ENCODE data around the gene SMC6. TPM values are rescaled to one million over a fixed set of nuclear protein-coding genes. Genes with fewer than 3 reads are reported as not detected.
A peak's percentile ranks its signal among the peaks of the same experiment; 100 is the strongest.

SMC6 gene
- total RNA-seq = 13.9 TPM

- peak; percentile 91 for DNase-seq (ENCODE audit: low spot score)
These were observed at the start of gene SMC6, which contains the start of gene GEN1 for GRCh38 chr2:17753803-17754663. Gene SMC6 (minus strand): TSS chr2:17753810. CDS start chr2:17745946, 7,864 bp downstream. Gene GEN1 (plus strand): TSS chr2:17754138. CDS start chr2:17759944, 5,806 bp downstream.

DNA sequence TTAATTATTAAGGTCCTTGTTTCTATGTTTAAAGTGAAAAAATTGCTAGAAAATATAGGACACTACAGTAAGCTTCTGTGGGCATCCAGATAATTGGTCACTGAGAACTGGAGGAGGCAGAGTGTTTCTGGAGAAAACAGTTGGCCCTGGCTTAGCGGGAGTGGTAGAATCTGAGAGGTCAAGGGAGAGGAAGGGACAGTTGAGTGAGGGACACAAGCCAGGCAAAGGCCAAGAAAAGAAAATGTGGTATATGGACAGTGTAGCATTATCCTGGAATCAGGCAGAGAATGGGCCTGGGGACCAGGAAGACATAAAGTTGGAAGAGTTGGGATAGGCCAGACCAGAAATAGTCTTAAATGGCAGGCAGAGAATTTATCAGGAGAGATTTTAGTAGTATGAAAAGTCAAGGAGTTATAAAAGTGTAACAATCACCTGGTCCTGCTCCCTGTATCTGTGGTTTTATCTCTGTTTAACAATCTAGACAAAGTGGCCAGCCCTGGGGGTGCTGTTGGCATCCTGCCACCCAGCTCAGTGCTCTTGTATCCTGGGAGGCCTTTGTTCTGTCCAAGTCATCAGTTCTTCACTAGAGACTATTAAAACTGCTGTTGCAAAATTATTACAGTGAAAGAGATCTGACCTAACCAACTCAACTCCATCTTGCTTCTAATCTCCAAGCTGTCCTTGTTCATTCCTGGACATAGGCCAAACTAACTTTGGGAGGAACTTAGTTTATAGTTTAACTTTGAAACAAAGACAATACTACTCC, 47.3 kb upstream of the SMC6 start:
- DNase-seq (ENCODE audit: low spot score) = no peak

GRCh38 chr2:17800219-17800618, 46.6 kb upstream of the SMC6 start:
- DNase-seq (ENCODE audit: low spot score) = no peak

- DNase-seq (ENCODE audit: low spot score) = no peak
These were observed 45.9 kb upstream of the SMC6 start for GRCh38 chr2:17799301-17800120.

DNA sequence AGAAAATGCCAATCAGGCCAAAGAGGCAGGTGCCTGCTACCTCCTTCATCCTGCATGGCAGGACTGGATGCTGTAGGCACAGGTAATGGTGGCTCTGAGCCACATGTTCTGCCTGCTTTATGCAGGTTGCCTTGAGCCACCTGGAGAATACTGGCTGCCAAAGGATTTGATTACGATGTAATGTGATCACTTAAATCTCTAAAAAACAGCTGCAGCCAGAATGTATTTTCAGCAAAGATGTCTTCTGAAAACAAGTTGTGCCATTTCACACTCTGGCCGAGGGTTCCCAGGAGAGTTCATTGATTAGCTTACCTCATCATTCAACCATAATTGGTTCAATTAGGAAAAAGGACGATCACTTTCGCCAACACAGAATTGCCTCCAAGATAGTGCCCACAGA, 44.7 kb upstream of the SMC6 start:
- no peak for DNase-seq (ENCODE audit: low spot score)

GRCh38 chr2:17795309-17795708, 41.7 kb upstream of the SMC6 start:
- no peak for DNase-seq (ENCODE audit: low spot score)

- DNase-seq (ENCODE audit: low spot score) = no peak
These were observed 40.3 kb upstream of the SMC6 start for GRCh38 chr2:17793803-17794354.

- no peak for DNase-seq (ENCODE audit: low spot score)
These were observed 39.7 kb upstream of the SMC6 start for GRCh38 chr2:17793296-17793695.

DNA sequence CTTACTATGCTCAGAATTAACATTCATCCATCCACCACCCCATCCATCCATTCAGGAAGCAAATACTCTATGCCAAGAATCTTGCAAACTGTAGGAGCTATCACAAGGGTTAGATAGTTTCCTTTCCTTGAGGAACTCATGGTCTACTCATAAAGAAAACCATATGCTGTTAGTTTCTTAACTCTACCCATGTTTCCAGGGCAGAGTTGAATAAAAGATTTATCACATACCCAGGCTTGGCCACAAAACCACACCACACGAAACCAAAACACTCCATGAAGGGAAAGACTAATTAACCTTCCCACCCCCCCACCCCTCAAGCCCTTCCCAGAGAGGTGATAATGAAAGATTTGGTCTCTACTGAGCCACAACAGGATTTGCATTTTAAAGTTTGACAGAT, 38.9 kb upstream of the SMC6 start:
- DNase-seq (ENCODE audit: low spot score) = no peak

DNA sequence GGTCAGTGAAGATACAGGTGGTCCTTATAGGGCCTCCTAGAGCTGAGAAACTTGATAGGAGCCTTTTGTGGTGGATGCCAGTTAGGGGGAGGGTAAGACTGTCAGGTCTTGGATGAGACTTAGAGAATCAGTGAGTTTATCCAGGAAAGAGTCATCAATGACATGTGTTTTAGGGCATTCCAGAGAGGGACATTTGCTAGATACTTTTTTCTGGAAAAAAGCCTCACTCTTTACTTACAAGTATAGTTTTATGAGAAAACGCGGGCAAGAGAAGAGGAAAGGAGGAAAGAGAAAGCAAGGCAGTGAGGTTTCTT, 38.2 kb upstream of the SMC6 start:
- no peak for DNase-seq (ENCODE audit: low spot score)

GRCh38 chr2:17791121-17791816, 37.7 kb upstream of the SMC6 start:
- DNase-seq (ENCODE audit: low spot score) = no peak

GRCh38 chr2:17790536-17790935, 36.9 kb upstream of the SMC6 start:
- DNase-seq (ENCODE audit: low spot score) = no peak

DNA sequence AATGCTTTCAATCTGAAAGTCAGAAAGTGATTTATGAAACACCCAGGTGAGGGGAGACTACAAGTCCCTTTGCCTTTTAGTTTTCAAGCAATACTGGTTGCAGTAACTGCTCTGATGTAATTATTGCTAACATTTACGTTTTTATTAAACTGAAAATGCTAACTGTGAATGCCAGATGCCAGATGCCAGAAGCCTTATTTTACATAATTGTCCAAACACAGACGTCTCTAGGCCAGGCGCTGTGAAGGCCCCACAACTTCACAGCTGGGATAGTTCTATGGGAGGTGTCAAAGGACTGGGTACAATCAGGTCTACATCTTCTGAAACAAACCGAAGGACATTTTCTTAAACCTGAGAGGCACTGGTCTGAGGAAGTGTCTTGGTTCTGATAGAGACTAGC, 35.2 kb upstream of the SMC6 start:
- DNase-seq (ENCODE audit: low spot score) = no peak

GRCh38 chr2:17786727-17787126, 33.1 kb upstream of the SMC6 start:
- DNase-seq (ENCODE audit: low spot score) = no peak

- DNase-seq (ENCODE audit: low spot score) = no peak
These were observed 27.9 kb upstream of the SMC6 start for GRCh38 chr2:17781482-17781881.

- no peak for DNase-seq (ENCODE audit: low spot score)
These were observed 26.9 kb upstream of the SMC6 start for GRCh38 chr2:17780546-17780945.

DNA sequence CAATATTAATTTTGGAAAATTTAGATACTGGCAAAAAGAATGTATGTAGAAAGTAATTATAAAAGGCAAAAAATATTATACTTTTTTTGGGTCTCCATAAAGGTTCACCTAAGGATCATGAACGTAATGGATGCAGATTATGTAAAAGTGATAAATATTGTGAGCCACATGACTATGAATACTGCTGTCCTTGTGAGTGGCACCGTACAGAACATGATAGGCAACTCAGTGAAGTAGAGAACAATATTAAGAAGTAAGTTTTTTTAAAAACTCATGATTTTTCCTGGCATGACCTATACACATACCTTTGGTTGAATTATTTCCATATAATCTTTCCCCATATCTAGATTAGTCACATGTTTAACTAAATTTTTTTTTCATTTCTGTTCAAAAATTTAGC, 18.9 kb upstream of the SMC6 start:
- DNase-seq (ENCODE audit: low spot score) = no peak

- no peak for DNase-seq (ENCODE audit: low spot score)
These were observed 18.3 kb upstream of the SMC6 start for GRCh38 chr2:17771956-17772355.

- no peak for DNase-seq (ENCODE audit: low spot score)
These were observed 15.3 kb upstream of the SMC6 start for GRCh38 chr2:17768894-17769293.

- DNase-seq (ENCODE audit: low spot score) = no peak
These were observed 11.8 kb upstream of the SMC6 start for GRCh38 chr2:17765398-17765797.

GRCh38 chr2:17763641-17764333, 10.2 kb upstream of the SMC6 start:
- no peak for DNase-seq (ENCODE audit: low spot score)
